Measurements from ENCODE around the gene TSGA10IP. TPM values are rescaled to one million over a fixed set of nuclear protein-coding genes. Genes with fewer than 3 reads are reported as not detected.

The TSGA10IP gene
- total RNA-seq (2014; rRNA removed; shearing (Covaris generic)) = not detected in 2 replicates

- in situ Hi-C loops (cut with HindIII; ENCODE audit: low sequenced_read_pairs) = no loop called here
- no peak for DNase-seq (ENCODE audit: low spot score)
These were observed at the start of gene TSGA10IP for GRCh38 chr11:65945430-65945911. Gene TSGA10IP, plus strand, starts transcription at chr11:65945480. Its CDS starts 196 bp downstream, at chr11:65945676.

- in situ Hi-C loops (cut with HindIII; ENCODE audit: low sequenced_read_pairs) = no loop called here
- DNase-seq (ENCODE audit: low spot score) = no peak
These were observed 49.7 kb upstream of the TSGA10IP start for GRCh38 chr11:65895482-65895981.

GRCh38 chr11:65896034-65896999 is 49.0 kb upstream of the TSGA10IP start:
- in situ Hi-C loops (cut with HindIII; ENCODE audit: low sequenced_read_pairs) = no loop called here
- no peak for DNase-seq (ENCODE audit: low spot score)

- in situ Hi-C loops (cut with HindIII; ENCODE audit: low sequenced_read_pairs) = no loop called here
- no peak for DNase-seq (ENCODE audit: low spot score)
These were observed 48.2 kb upstream of the TSGA10IP start for GRCh38 chr11:65897020-65897471.

- DNase-seq (ENCODE audit: low spot score) = no peak
- in situ Hi-C loops (cut with HindIII; ENCODE audit: low sequenced_read_pairs) = no loop called here
These were observed 46.5 kb upstream of the TSGA10IP start for GRCh38 chr11:65898656-65899355.

GRCh38 chr11:65899356-65900124 is 45.7 kb upstream of the TSGA10IP start:
- in situ Hi-C loops (cut with HindIII; ENCODE audit: low sequenced_read_pairs) = no loop called here
- no peak for DNase-seq (ENCODE audit: low spot score)

GRCh38 chr11:65900125-65900898 is 45.0 kb upstream of the TSGA10IP start, which contains the start of gene FOSL1:
Gene FOSL1, minus strand, starts transcription at chr11:65900388. Its CDS starts 49 bp downstream, at chr11:65900339.
- in situ Hi-C loops (cut with HindIII; ENCODE audit: low sequenced_read_pairs) = no loop called here

GRCh38 chr11:65900899-65901180 is 44.4 kb upstream of the TSGA10IP start:
- DNase-seq (ENCODE audit: low spot score) = no peak
- in situ Hi-C loops (cut with HindIII; ENCODE audit: low sequenced_read_pairs) = no loop called here

More at GRCh38 chr11:65900125-65900898, 45.0 kb upstream of the TSGA10IP start, which contains the start of gene FOSL1:
- peak; percentile 77 for DNase-seq (ENCODE audit: low spot score)

- in situ Hi-C loops (cut with HindIII; ENCODE audit: low sequenced_read_pairs) = no loop called here
- no peak for DNase-seq (ENCODE audit: low spot score)
These were observed 42.2 kb upstream of the TSGA10IP start for GRCh38 chr11:65903068-65903481.

GRCh38 chr11:65903715-65904114 is 41.6 kb upstream of the TSGA10IP start:
- DNase-seq (ENCODE audit: low spot score) = no peak
- in situ Hi-C loops (cut with HindIII; ENCODE audit: low sequenced_read_pairs) = no loop called here

GRCh38 chr11:65906602-65907001 is 38.7 kb upstream of the TSGA10IP start:
- in situ Hi-C loops (cut with HindIII; ENCODE audit: low sequenced_read_pairs) = no loop called here
- no peak for DNase-seq (ENCODE audit: low spot score)

GRCh38 chr11:65907878-65908277 is 37.4 kb upstream of the TSGA10IP start:
- no peak for DNase-seq (ENCODE audit: low spot score)
- in situ Hi-C loops (cut with HindIII; ENCODE audit: low sequenced_read_pairs) = no loop called here

GRCh38 chr11:65911682-65912568 is 33.4 kb upstream of the TSGA10IP start:
- in situ Hi-C loops (cut with HindIII; ENCODE audit: low sequenced_read_pairs) = no loop called here
- DNase-seq (ENCODE audit: low spot score) = peak; percentile 91

GRCh38 chr11:65912845-65913244 is 32.4 kb upstream of the TSGA10IP start:
- in situ Hi-C loops (cut with HindIII; ENCODE audit: low sequenced_read_pairs) = no loop called here
- DNase-seq (ENCODE audit: low spot score) = no peak

GRCh38 chr11:65915101-65915820 is 30.0 kb upstream of the TSGA10IP start:
- DNase-seq (ENCODE audit: low spot score) = peak; percentile 91
- in situ Hi-C loops (cut with HindIII; ENCODE audit: low sequenced_read_pairs) = no loop called here

- peak; percentile 65 for DNase-seq (ENCODE audit: low spot score)
- in situ Hi-C loops (cut with HindIII; ENCODE audit: low sequenced_read_pairs) = no loop called here
These were observed 29.4 kb upstream of the TSGA10IP start for GRCh38 chr11:65915821-65916251.

GRCh38 chr11:65916391-65916790 is 28.9 kb upstream of the TSGA10IP start:
- DNase-seq (ENCODE audit: low spot score) = no peak
- in situ Hi-C loops (cut with HindIII; ENCODE audit: low sequenced_read_pairs) = no loop called here

Data from G401 (cell line).